Measurements from ENCODE around the gene CACNA1D.
"Not testable (repeated sequence)": the region's sequence is repeated elsewhere in the genome, so short reads cannot be mapped to it uniquely, and the experiment has no call there.

The CACNA1D gene

DNA sequence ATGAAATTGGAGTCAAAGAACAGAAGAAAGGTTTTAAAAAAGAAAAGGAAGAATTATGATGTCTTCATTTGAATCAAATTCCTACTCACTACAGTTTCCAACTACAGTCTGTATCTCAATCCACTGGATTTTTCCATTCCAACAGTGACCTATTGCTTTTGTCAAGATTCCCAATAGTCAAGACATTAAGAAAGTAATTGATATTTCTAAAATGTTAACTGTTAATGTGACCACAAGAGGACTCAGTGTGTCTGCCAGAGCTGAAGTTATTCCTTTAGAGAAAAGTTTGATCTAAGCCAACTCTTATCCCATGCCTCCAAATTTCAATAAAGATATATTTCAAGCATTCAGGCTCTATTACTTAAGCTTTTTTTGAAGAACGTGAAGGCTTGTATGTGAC, 163.2 kb downstream of the CACNA1D start:
- no peak for DNase-seq (ENCODE audit: low spot score)

DNA sequence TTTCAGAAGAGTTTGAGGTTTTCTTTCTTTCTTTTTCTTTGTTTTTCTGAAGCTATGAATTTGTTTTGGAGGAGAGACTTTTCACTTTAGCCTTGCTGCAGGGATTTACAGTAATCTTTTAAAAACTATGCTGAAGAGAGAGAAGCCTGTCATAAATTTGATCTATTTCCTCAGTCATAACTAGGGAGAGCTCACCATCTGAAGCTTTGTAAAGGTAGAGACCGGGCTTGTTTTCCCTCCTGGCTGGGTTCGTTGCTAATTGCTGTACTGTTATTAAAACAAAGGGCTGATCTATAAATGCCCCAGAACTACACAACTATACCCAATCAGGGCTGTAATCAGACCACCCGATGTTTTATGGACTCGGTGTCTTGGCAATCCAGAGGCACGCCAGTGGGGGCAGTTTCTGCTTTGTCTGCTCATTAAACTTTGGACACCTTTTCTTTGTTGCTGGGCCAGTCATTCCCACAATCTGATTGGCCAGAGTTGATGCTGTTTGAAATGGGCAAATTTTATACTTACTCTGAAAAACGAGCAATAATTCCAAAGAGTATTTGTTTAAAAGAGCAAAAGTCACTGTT, 164.3 kb downstream of the CACNA1D start:
- no peak for DNase-seq (ENCODE audit: low spot score)

DNA sequence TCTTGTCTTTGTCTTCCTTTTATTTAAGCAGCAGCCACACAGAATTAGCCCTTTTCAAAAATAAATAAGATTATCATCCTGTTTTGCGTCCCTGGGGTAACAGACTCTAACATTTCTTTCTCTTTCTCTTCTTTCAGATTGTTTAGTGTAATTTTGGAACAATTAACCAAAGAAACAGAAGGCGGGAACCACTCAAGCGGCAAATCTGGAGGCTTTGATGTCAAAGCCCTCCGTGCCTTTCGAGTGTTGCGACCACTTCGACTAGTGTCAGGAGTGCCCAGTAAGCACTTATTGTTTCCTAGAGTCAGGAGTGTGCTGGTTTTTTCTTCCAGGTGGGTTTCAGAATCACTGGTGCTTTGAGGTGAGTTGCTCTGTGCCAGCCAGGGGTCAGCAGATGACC, 165.6 kb downstream of the CACNA1D start:
- no peak for DNase-seq (ENCODE audit: low spot score)

DNA sequence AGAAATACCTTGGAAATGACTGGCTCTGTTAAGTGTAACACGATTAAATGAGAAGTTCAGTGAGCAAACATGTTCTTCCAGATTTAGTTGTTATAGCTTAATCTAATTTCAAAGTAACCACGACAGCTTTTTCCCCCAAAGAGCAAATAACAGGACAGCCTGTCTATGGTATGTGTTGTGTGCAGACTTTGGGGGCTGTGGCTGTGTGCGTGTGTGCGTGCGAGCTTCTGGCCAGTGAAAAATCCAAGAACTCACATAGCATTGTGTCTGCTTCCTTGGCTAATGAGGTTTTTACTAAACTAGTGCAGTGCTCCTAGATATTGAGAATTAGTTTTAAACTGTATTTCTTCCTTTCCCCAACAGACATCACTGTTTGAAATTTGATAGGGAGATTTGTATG, 167.1 kb downstream of the CACNA1D start:
- no peak for DNase-seq (ENCODE audit: low spot score)

DNA sequence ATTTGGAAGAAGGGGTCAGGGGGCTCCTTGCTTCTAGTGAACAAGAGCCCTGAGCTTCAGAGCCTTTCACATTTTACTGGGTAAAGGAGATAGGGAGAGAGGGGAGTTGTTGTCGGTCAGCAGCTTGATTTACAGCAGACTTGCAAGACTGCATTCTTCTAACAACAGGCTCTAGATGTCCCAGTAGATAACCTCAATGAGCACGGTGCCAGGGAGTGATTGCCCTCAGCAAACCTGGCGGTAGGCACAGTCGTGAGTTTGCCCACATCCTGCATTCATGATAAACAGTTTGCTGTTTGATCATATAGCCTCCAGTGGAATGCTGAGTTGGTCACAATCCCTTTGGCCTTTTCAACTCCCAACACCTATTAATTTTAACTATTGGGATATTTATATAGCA, 170.4 kb downstream of the CACNA1D start:
- not testable (repeated sequence) for DNase-seq (ENCODE audit: low spot score)

DNA sequence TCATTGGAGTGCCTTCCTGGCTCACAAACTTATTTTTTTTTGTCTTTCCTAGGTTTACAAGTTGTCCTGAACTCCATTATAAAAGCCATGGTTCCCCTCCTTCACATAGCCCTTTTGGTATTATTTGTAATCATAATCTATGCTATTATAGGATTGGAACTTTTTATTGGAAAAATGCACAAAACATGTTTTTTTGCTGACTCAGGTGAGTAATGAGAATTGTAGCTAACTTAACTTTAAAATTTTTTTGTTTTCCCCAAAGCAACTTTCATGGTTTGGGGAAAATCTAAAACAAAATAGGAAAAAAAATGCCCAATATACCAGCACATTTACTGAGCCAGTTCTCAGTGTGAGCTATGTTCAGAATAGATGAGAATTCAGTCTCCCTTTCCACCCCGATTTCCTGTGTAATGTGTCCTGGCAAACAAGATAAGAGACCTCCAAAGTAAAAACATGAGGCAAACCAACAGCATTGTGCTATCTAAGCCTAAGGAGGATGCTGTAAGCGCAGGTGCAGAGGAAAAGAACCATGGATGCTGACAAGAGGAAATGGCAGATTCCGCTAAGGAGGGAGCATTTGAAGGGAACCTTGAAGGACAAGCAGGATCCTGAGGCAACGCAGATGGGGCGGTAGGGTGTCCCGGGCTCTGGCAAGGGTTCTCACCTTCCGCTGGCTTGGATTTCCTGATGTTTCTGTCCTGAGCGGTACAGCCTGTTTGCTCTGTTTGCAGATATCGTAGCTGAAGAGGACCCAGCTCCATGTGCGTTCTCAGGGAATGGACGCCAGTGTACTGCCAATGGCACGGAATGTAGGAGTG, 171.4 kb downstream of the CACNA1D start:
- DNase-seq (ENCODE audit: low spot score) = no peak

DNA sequence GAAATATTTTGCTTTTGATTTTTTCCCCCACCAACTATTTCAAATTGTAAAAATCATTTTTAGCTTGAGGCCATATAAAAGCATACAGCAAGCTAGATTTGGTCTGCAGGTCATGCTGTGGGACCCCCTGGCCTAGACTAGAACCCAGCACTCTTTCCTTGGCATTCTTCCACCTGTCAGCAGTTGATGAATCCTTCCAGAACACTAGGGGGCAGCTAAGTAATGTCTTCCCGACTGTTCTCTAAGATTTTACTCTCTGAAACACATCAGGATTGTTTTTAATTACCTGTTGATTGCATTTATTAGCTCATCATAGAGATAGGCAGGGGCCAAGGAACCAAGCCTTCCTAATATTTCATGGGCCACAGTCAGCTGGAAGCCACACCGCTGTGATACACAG, 174.5 kb downstream of the CACNA1D start:
- DNase-seq (ENCODE audit: low spot score) = no peak

DNA sequence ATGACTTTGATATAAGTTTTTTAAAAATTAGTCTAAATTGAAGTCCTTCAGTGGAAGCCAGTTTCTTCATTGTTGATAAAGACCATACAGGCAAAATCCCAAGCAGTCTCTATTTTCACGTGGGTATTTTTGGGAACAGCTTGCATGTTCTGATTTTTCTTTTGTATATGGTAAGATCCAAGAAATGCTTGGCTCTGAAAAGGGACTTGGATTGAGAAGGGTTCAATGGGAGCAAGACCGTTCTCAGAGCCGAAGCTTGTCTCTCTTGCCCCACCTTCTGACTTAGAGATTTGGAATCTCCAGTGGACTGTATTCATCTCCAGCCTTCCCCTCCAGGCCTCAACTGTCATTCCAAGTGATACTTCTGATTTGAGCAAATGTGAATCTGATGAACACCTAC, 176.3 kb downstream of the CACNA1D start:
- DNase-seq (ENCODE audit: low spot score) = no peak

DNA sequence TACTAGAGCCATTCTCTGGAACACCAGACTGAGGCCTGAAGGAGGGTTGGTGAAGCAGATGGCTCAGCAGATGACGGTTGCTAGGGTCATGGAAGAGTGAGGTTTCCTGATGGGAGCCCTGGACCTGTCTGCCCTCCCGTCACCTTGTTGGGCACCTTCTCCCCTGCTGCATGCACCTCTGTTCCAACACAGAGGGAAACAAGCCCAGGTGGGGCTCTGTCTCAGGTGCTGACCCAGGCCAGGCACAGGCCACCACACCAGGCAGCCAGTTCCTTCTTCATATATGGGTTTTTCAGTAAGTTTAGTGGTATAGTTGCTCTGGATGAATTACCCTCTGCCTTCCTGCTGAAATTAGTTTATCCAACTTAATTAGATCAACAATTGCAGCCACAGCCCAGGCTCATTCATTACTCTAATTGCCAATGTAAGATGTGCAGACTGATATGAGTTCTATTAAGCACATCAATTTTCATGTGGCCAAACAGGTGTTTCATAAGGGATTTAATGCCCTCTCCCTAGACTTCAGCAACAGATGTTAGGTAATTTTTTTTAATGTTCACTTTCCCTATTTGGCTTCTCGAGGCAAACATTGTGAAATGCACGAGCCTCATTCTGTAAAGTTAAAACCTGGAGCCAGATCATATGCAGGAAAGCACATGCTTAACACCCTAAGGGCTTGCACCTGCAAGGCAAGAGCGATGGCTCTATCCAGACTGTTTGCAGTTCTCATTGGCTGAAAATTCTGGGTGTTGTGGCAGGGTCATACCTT, 177.0 kb downstream of the CACNA1D start:
- no peak for DNase-seq (ENCODE audit: low spot score)

DNA sequence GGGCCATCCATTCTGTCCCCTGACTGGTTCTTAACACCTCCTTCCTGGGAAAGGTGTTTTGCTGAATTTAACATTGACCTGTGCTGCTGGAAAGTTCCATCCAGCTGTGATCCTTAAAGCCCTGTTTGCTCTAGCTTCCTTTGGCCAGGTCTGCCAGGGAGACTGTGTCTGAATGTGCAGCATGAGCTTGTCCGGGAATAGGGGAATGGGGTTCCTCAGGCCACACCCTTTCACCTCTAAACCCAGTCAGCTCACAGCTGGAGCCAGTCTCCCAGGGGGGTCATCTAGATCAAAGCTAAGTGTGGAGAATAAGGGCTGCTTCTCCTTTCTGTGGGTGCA, 177.5 kb downstream of the CACNA1D start:
- DNase-seq (ENCODE audit: low spot score) = no peak

DNA sequence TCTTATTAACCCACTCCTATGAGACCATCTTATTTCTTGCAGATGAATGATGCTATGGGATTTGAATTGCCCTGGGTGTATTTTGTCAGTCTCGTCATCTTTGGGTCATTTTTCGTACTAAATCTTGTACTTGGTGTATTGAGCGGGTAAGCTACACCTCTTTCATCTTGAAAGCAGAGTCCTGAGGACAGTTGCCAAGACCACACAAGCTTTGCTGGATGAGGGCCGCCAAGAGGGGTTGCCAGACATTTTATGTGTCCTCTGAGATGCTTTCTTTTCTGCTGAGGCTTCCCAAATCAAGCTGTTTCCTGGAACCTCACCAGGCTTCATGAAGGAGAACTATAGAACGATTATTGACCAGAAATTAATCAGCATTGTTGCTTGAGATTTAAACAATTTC, 178.6 kb downstream of the CACNA1D start:
- no peak for DNase-seq (ENCODE audit: low spot score)

DNA sequence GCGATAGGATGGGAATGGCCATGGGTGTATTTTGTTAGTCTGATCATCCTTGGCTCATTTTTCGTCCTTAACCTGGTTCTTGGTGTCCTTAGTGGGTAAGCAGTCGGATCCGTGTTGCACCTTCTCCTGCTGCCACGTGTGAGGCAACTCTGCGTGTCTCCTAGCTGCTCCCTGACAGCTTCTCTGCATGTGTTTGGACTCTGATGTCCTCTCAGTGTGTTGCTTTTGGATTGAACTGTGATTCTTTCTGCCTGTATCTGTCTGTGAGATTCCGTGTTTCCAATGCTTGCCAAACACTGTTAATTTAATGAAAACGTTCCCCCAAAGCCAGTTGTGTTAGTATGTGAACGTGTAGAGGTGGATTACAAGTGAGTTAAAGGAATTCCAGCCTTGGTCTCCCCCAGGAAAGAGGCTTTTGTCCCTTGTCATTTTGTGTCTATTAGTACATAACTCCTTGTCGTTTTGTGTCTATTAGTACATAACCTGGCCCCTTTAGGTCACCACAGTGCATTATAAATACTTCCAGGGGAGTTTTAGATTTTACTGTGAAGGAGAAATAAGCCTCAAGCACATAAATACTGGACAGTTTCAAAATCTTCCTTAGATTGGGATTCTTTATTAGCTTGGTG, 179.4 kb downstream of the CACNA1D start:
- no peak for DNase-seq (ENCODE audit: low spot score)

DNA sequence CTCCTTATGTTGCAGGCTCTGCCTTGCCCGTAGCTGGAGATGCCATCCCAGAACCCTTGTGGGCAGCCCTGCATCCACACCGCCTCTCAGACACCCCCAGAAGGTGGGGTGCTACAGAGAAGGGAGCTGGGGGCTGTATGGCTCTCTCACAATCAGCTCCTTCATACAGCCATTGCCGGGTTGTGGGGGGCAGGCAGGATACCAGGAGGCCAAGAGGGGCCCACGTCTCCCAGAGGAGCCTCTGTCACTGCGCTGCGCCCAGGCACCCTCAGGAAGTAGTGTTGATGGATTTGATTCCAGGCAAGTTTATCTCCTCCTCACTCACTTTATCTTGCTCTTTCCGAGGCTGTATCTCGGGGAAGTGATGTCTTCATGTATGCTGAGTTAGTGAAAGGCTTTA, 180.2 kb downstream of the CACNA1D start:
- DNase-seq (ENCODE audit: low spot score) = no peak

DNA sequence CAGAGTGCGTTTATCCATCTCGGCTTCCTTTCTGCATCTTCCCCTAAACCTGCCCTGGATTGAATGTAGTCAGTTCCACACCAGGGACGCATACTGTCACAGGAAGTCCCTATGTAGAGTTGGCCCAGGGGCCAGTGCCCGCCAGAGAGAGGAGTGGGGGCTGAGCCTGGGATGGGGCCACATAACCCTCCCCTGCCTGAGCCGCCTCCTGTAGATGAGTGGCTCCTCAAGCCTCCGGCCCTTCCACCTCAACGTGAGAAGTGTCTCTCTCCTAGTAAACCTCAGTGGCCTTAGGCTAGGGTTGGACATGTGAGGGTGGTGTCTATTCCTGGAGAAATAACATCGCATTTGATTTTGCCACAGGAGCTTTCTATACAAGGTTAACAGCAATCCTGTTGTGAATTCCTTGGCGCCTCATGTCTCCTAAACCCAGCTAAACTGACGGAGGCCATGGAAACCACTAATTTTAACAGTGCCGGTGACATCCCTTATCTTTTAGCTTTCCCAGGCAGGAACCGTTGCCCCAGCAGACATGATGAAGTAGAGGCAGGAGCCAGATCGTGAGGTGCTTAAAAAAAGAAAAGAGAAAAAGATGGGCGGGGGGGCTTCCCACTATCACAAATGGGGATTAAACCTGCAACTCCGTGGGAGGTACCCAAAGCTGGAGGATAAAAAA, 180.7 kb downstream of the CACNA1D start:
- DNase-seq (ENCODE audit: low spot score) = no peak

DNA sequence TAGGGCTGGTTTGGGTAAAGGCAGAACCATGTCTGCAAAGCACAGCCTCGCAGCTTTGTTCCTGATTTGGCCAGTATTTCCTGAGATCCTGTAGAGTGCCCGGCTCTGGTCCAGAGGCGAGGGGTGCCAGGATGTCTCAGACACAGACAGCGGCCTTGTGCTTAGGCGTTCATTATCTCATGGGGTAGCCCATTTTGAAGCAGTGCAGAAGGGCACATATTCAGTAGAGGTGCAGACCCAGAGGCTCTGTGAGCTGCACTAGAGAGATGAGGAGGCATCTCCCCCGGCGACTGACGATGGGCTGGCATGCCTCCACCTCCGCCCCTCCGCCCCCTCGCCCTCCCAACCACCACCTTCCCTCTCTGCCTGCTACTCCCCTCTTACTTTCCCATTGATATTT, 181.5 kb downstream of the CACNA1D start:
- no peak for DNase-seq (ENCODE audit: low spot score)

DNA sequence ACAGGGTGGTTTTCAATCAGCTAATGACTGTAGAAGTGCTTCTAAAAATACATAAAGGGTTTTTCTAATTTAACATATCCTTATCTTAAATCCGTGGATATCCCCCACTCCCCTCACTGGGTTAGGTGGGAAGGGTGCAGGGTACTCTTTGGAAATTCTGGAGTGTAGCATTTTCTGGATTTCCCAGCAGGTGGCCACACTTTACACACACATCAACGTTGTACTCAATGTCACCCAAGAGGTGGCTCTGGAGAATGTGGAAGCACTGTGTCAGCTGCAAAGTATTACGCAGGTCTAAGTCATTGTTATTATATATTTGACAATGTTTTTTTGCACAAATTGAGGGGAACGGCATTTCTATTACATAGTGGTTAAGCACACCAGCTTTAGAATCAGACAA, 183.0 kb downstream of the CACNA1D start:
- DNase-seq (ENCODE audit: low spot score) = no peak

DNA sequence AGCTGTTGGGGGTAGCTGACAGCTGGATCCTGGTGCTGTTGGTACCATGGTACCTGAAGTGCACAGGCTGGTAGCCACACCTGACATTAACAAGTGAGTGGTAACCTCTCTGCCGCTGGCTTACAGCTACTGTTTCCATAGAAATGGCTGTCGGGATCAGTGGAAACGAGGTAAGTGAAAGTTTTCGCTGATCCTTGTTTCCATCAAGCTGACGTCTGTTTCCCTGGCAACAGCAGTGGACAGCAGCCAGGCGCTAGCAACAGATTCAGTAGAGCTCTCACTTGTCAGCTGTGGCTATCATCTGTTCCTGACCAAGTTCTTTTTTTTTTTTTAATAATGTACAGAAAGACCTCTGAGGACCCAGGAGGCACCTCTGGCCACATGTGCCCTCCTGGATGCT, 185.6 kb downstream of the CACNA1D start:
- no peak for DNase-seq (ENCODE audit: low spot score)

DNA sequence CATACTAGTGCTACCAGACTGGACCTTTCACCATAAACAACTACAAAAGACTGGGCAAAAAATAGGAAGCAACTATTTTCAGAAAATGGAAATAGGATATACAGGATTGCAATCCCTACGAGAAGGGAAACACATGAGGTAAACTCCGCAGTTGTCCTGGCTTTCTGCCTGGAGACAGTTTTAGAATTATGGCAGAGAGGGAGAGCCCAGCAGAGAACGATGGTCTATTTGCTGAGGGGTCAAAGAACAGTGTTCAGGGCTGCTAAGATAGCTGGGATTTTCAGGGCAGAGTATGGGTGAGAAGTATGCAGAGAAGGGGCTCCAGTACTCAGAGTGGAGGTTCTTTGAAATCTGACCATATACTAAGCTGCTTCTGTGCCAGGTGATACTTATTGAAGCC, 188.4 kb downstream of the CACNA1D start:
- no peak for DNase-seq (ENCODE audit: low spot score)

DNA sequence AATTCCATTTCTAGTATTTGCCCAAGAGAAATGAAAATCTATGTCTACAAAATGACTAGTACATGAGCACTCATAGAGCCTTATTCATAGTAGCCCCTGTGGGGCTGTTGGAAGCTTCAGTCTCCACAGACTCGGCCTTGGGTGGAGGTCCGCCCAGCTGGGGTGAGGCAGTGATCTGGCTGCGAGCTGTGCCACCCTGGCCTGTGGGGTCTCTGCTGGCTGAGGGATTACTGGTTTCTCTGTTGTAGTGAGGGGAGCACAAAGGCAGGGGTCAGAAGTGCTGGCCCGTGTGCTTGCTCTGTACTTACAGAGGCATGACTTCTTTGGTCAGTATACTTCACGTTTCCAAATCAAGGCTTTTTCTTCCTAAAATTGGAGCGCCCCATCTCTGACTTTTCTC, 193.7 kb downstream of the CACNA1D start:
- no peak for DNase-seq (ENCODE audit: low spot score)

DNA sequence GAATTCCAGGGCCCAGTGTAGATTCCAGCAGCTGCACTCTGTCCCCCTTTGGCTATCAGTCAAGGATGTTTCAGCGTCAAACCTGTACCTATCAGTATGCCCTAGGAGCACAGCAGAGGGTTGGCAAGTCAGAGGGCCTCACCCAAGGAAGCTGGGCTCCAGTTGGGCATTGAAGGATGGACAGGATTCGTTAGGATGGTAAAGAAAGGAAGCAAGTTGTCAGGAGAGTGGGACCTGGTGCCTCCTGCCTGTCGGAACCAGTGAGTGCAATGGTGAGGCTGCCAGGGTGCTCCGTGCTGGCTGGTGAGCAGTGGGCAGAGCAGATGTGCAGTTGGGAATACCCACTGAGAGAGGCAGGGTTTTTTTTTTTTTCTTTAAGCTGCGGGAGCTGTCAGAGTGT, 194.6 kb downstream of the CACNA1D start:
- DNase-seq (ENCODE audit: low spot score) = no peak

DNA sequence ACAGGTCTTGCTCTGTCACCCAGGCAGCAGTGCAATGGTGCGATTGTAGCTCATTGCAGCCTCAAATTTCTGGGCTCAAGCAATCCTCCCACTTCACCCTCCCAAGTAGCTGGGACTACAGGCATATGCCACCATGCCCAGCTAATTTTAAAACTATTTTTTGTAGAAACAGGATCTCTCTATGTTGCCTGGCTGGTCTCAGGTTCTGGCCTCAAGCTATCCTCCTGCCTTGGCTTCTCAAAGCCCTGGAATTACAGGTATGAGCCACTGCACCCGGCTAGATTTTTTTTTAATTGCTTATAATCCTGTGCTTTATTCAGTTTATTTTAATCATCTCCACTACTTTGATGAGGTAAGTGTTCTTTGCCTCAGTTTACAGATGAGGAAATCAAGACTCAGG, 195.3 kb downstream of the CACNA1D start:
- DNase-seq (ENCODE audit: low spot score) = no peak

DNA sequence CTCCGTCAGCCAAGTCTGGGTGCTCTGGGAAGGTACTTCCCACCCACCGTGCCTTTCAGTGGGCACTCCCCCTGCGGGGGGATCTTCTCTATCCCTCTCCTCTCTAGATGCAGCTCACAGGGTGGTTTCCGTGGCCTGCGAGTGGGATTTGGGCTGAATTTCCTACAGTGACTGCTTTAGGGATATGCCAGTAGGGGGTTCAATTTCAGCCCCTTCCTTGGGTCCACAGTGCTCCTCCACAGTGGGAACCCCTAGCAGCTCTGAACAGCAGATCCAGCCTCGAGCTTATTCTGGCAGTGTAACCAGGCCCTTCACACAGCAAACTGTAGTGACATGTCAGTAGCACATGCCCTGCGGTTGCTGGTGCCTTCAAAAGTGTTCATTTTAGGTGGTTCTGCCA, 196.1 kb downstream of the CACNA1D start:
- DNase-seq (ENCODE audit: low spot score) = no peak

Data from hematopoietic multipotent progenitor cell treated with erythropoietin and hydrocortisone succinate and interleukin-3 and kit ligand, for 17 days (in vitro differentiated cells).